HG03045 (cell line): ENCODE measurements around the gene RGL2.
A peak's percentile ranks its signal among the peaks of the same experiment; 100 is the strongest.
"Not testable (repeated sequence)": the region's sequence is repeated elsewhere in the genome, so short reads cannot be mapped to it uniquely, and the experiment has no call there.

ENCODE experiments used
- ATAC-seq: cut with Tn5 transposase; IDR thresholded peaks from one replicate; pipeline ENCODE4 v1.9.1; 2021; ENCODE audit warnings: mild to moderate bottlenecking, moderate library complexity; ENCODE audit not compliant: unreplicated experiment

RGL2 gene

DNA sequence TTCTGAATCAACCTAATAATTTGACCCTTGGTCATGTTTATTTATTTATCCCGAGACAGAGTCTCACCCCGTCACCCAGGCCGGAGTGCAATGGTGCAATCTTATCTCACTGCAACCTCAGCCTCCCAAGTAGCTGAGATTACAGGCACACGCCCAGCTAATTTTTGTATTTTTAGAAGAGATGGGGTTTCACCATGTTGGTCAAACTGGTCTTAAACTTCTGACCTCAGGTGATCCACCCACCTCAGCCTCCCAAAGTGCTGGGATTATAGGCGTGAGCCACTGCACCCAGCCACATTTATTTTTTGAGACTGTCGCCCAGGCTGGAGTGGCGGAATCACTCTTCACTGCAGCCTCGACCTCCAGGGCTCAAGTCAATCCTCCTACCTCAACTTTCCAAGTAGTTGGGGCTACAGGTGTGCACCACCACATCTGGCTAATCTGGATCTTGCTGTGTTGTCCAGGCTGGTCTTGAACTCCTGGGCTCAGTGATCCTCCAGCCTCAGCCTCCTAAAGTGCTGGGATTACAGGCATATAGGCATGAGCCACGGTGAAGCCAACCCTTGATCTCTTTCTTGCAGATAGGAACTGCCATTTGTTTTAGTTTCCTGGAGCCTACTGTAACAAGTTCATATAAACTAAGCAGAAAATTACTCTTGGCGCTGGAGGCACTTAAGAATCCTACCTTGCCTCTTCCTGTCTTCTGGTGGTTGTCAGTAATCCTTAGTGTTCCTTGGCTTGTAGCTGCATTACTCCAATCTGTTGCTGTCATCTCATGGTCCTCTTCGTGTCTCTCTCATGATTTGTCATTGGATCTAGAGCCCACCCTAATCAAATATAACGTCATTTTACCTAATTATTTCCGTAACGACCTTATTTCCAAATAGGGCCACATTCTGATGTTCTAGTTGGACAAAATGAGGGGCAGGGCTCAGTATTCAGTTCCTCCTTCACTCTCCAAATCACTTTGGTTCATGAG is 24.5 kb downstream of the RGL2 start:
- no peak for ATAC-seq

GRCh38 chr6:33273129-33273923 is 25.4 kb downstream of the RGL2 start:
- no peak for ATAC-seq

GRCh38 chr6:33272275-33273128 is 26.2 kb downstream of the RGL2 start:
- no peak for ATAC-seq

DNA sequence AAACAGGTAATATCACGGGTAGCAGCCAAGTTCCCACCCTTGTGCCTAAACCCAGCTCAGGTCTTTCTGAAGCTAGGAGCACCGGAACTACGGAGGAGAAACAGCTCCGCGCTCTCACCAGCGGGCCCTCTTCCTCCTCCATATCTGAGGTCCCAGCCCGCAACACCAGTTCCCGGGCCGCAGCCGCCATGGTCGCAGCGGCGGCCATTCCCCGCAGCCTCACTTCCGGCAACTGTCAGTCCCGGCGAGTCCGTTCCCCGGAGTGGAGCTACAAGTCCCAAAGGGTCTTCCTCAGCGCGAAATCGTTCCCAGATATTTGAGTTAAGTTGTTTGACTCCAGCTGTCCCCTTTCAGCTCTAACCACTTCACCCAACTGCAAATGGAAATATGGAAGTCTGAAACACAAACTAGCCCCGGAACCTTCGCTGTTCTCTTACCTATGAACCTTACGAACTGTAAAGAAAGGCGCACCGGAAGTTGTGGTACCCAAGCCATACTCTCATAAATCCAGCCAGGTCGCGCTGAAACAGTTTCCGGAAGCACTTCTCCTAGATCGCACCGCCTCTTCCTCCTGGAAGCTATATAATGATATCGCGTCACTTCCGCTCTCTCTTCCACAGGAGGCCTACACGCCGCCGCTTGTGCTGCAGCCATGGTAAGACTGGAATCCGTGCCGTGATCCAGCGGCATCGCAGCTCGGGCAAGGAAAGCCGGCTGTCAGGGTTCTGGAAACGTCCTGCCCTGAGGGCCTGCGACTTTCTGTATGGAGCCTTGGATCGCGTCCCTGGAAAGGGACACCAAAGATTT is 27.1 kb downstream of the RGL2 start, which contains the start of the genes RPS18 and VPS52:
Gene RPS18, plus strand, starts transcription at position 608 of the 807 bp plus-strand sequence. Its CDS starts 45 bp downstream, at position 653.
Gene VPS52, minus strand, starts transcription at position 409 of the 807 bp plus-strand sequence. Its CDS starts 201 bp downstream, at position 208.
- ATAC-seq, result peak; percentile 80

- ATAC-seq, result peak; percentile 1
Observed at GRCh38 chr6:33271117-33271467, 27.6 kb downstream of the RGL2 start.

- ATAC-seq, result no peak
Observed at GRCh38 chr6:33264015-33264414, 34.7 kb downstream of the RGL2 start.

DNA sequence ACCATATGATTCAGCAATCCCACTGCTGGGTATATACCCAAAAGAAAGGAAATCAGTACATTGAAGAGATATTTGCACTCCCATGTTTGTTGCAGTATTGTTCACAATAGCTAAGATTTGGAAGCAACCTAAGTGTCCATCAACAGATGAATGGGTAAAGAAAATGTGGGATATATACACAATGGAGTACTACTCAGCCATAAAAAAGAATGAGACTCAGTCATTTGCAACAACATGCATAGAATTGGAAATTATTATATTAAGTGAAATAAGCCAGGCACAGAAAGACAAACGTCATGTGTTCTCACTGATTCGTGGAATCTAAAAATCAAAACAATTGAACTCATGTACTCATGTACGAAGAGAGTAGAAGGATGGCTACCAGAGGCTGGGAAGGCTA is 36.3 kb downstream of the RGL2 start:
- ATAC-seq, result not testable (repeated sequence)

- no peak for ATAC-seq
Observed at GRCh38 chr6:33259032-33259431, 39.7 kb downstream of the RGL2 start.

GRCh38 chr6:33254591-33254990 is 44.2 kb downstream of the RGL2 start:
- no peak for ATAC-seq

GRCh38 chr6:33252759-33253158 is 46.0 kb downstream of the RGL2 start:
- no peak for ATAC-seq

- ATAC-seq, result no peak
Observed at GRCh38 chr6:33251395-33252012, 47.2 kb downstream of the RGL2 start.

GRCh38 chr6:33250731-33251130 is 48.0 kb downstream of the RGL2 start:
- no peak for ATAC-seq

GRCh38 chr6:33249732-33250630 is 48.8 kb downstream of the RGL2 start:
- no peak for ATAC-seq

DNA sequence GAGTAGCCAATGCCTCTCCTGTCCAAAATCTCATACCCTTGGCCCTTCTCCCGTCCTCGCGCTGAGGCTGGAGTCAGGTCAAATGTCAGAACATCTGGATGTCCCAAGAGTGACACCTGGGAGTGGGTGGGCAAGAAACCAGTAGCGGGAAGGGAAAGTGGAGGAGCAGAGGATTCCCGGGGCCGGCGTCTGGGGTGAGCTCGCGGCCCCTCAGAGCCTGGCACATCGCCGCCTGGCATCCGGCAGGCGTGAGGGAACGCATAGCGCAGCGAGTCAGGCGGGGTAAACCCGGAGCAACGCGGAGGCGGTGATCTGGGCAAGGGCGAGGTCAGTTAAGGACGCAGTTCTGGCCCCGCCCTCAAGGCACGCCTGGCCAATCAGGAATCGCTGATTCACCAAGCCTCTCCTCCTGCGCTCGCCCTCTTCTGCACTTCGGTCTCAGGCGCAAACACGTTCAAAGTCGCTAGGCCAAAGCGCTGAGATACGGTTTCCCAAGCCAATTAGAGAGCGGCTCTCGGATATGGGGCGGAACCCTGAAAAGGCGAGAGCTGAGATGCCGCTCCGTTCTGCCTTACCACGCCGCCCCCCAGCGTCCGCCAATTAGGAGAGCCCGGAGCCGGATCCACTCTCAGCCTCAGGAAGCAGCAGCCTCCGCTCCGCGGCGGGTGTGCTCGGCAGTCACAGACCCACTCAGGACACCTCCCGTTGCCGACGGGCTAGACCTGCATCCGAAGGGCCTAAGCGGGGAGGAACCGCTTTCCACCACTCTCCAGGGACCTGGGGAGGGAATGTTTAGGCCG is 49.6 kb downstream of the RGL2 start:
- ATAC-seq, result peak; percentile 90

DNA sequence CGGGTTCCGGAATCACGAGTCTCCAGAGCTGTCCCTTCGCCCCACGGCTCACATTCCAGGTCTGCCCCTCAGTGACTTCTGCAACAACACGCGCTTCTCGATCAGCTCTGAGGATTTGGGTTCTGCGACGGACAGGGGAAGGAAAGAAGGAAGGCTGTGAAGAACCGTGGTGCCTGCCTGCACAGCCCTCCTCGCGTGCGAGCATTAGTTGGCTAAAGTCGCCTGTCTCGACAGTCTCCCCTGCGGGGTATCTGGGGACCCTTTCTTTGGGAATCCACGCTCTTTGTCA is 50.2 kb downstream of the RGL2 start:
- ATAC-seq, result peak; percentile 14

- peak; percentile 39 for ATAC-seq
Observed at GRCh38 chr6:33247977-33248642, 50.6 kb downstream of the RGL2 start.

DNA sequence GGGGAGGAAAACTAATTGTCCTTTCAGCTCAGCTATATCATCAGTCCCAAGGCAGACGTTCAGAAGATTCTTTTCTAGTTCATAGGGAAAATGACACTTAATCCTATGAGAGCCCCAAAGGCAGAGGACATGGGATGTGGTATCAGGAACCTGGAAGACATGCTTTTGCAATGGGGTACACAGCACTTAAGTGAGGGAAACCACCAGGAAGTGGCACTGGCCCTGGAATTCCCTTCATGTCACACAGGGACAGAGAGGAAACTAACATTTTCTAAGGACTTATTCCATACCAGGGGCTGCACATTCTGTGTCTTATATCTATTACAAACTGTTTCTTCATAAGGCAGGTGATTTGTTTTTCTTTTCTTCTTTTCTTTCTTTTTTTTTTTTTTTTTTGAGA is 55.3 kb downstream of the RGL2 start:
- ATAC-seq, result no peak
